GM12875 (cell line): ENCODE measurements around the gene LCAT.

Experiments used
- H3K4me3 ChIP-seq: one replicate; pipeline ENCODE4 v1.5.1; 2011; ENCODE audit warnings: low read depth, low read length, control low read depth
- TF ChIP-seq, protein P1 (sequence below): IDR thresholded peaks from 2 replicates; pipeline ENCODE4 v1.5.1; 2011; ENCODE audit warnings: low read depth, mild to moderate bottlenecking, control low read depth, inconsistent platforms, low read length, moderate library complexity, borderline replicate concordance; ENCODE audit not compliant: insufficient read depth

Gene LCAT

DNA sequence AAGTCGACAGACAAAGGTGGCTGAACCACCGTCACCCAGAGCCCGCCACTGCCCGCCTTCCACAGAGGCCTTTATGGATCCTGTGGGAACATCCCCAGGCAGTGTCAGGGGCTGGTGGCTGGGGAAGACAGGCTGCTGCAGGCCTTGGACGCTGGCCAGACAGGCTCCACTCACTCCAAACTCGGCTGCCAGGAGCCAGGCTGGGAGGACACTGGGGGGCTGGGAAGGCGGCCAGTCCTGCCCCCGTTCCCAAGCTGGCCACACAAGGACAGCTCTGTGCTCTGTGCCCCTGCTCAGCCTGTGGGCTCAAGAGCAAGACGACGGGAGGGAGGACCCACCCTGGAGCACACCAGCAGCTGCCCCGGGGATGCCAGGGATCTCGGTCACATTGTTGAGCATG is 7.6 kb upstream of the LCAT start:
- TF ChIP-seq, protein P1, sequence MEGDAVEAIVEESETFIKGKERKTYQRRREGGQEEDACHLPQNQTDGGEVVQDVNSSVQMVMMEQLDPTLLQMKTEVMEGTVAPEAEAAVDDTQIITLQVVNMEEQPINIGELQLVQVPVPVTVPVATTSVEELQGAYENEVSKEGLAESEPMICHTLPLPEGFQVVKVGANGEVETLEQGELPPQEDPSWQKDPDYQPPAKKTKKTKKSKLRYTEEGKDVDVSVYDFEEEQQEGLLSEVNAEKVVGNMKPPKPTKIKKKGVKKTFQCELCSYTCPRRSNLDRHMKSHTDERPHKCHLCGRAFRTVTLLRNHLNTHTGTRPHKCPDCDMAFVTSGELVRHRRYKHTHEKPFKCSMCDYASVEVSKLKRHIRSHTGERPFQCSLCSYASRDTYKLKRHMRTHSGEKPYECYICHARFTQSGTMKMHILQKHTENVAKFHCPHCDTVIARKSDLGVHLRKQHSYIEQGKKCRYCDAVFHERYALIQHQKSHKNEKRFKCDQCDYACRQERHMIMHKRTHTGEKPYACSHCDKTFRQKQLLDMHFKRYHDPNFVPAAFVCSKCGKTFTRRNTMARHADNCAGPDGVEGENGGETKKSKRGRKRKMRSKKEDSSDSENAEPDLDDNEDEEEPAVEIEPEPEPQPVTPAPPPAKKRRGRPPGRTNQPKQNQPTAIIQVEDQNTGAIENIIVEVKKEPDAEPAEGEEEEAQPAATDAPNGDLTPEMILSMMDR = no peak

DNA sequence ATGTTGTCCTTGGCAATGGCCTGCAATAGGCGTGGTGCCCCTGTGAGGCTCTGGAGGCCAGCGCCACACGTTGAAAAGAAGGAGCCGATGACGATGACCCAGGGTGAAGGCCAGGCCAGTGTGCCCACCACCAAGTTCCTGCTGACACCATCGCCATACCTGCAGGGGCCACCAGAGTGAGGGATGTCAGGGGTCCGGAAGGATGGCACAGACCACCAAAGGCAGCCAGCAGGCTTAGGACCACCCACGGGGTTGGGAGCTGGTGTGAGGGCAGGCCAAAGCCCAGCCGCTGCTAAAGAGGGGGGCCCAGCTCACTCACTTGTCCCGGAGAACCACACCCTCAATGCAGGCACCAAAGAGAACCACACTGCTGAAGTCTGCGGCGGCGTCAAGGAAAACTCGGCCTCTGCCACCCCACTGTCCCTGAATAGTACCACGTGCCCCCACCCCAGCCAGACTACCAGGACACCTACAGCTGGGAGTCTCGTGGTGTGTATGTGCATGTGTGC is 6.5 kb upstream of the LCAT start:
- TF ChIP-seq, protein P1 = no peak
- H3K4me3 ChIP-seq = no peak overlapping the region

More for the DNA sequence above, 7.6 kb upstream of the LCAT start:
- no peak overlapping the region for H3K4me3 ChIP-seq

DNA sequence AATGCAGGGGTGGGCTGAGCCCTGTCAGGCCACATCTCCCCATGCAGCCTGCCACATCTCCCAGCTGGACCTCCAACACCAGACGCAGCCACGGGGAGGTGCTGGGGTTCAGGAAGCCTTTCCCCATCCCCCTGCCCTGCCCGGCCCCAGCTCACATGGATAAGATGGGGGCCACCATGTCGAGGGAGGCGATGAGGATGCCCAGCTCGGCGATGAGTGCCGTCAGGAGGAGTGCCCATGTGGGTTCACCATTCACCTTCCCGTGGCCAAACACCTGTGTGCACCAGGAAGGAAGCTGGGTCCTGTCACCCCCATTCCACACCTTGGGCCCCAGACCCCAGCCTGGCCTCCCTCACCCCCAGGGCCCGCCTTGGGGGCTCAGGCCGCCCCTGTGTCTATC is 5.7 kb upstream of the LCAT start:
- TF ChIP-seq, protein P1 = no peak
- H3K4me3 ChIP-seq = no peak overlapping the region

DNA sequence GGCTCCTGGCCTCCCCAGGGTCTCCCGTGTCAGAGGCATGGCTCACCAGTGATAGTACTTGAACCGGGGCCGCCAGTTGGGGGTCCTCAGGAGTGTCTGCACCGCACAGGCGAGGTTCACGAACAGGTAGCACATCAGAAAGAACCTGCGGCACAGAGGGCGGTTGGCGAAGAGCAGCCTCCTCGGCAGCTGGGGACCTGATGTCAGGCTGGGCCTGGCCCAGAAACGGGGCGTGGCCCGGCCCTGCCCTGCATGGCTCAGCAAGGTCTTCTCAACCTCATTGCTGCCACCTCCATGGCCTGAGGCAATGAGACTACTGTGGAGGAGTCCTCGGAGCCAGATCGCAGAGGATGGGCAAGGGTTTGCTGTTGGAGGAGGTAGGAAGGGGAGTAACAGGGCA is 4.1 kb upstream of the LCAT start:
- TF ChIP-seq, protein P1 = no peak
- H3K4me3 ChIP-seq = no peak overlapping the region

DNA sequence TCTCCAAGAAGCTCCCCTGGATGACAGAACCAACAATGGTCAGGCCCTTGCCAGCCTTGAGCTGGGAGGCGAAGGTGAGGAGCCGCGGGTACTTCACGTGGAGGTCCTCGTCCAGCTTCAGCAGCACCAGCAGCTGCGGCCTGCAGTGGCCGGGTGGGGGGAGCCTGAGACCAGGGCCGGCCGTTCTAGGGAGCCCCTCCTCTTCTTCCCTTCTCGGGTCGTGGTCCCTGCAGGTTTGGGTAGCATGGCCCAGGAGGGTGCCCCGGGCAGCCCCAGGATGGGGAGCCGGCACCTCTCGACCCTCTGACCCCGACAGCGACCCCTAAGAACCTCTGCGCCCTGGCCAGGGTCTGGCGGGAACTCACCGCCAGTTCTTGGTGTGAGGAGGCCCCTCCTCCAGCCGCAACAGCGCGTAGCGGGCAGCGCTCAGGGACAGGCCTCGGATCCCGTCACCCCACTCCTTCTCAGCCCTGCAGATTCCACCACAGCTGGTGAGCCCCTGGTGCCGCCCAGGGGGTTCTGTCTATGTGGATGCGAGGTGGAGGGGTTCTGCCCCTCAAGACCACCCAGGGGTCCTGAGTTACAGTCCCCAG is 3.1 kb upstream of the LCAT start:
- TF ChIP-seq, protein P1 = no peak
- H3K4me3 ChIP-seq = no peak overlapping the region

DNA sequence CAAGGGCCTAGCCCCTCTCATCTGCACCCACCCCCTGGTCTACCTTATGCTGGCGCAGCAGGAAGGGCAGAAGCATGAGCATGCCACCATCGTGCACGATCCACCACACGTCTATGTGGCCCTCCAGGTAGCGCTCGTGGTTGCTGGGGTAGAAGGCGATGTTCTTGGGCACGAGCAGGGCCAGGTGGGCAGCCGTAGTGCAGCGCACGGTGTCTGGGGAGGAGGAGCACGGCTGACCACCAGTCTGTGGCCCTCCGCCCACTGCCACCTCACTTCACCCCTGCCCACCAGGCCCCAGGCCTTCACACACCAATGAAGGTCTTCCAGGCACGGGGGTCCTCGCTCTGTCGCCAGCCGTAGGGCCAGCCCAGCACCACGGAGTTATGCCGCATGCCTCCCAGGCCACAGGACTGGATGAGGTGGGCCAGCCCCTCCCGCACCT is 2.2 kb upstream of the LCAT start:
- no peak overlapping the region for H3K4me3 ChIP-seq
- TF ChIP-seq, protein P1 = no peak

DNA sequence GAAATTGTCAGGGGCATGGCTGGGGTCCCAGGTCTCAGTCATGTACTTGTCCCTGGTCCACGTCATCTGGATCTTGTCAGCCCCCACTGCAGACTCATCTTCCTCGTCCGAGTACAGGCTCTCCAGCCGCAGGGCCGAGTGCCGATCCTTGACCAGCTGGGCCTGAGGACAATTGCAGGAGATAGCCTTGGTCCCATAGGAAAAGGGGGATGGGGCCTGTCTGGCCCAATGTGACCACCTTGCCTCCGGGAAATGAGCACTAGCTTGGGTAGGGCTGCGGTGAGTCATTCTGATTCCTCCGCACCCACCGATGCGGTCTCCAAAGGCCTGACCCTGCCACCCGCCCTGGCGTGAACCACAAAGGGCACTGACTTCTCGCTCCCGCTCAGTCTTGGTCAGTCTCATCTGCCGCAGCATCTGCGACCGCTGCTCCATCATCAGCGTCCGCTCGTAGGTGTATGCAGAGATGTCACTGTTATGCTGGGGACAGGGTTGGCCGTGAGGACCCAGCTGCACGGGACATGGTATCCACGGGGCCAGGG is 1.5 kb upstream of the LCAT start:
- H3K4me3 ChIP-seq = no peak overlapping the region
- TF ChIP-seq, protein P1 = no peak
